Skeletal muscle cell (primary cell): ENCODE measurements around the gene PHKA2.

Source experiments
- DNase-seq: peaks from one replicate; pipeline ENCODE4 v3.0.0-alpha.2; 2010; ENCODE audit warnings: low read depth
- H3K4me3 ChIP-seq: 2 replicates; pipeline ENCODE4 v1.5.1; 2011; ENCODE audit warnings: low read depth, mild to moderate bottlenecking, control low read depth, low read length, moderate library complexity

Gene PHKA2

DNA sequence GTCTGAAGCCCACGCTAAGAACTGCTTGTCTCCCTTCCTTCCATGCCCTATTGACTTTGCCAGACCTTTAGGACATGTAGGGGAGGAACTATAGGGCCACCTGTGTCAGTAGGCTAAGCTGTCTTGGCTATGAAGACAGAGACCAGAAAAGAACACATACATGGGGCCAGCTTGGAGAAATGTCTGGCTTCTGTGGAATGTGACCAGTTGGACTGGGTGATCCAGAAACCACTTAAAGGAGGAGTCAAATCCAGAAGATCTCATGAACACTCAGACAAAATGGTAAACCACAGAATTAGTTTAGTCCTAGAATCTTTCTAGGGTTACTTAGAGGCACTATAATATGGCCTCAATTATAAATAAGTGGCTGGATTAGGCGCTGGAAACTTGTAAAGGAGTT, 42.0 kb downstream of the PHKA2 start:
- no peak overlapping the region for H3K4me3 ChIP-seq
- DNase-seq = no peak

DNA sequence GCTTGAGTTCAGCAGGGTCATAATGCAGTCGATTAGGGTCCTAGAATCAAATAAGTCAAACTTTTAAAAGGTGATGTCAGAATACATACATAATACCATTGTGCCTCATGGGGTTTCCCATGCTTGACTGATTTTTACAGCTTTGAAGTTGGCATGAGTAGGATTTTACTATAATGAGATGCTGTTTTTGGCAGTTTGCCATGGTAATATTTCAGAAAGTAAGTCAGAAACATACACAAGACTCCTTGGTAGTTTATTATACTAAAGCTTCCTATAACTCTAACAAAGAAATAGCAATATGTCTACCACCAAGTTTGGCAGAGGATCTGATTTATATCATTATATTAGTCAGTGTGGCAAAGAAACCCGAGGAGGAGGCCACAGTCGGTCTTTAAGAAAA, 45.2 kb downstream of the PHKA2 start:
- H3K4me3 ChIP-seq = no peak overlapping the region
- no peak for DNase-seq

DNA sequence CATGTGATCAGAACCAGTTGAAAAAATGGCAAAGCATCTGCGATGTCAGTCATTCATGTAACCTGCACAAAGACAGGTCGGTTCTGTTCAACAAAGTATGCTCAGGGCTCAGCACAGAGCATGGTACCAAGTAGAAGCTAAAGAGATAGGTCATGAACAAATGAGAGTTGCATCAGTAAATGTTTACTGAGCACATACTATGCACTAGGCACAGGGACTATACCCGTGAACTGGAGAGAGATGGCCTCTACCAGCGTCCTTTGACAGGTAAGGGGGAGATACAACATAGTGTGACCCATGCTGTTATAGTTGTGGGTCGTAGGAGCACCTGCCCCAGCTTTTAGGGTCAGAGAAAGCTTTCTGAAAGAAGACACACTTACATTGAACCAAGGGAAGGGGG, 46.7 kb downstream of the PHKA2 start:
- H3K4me3 ChIP-seq = no peak overlapping the region
- DNase-seq = no peak

DNA sequence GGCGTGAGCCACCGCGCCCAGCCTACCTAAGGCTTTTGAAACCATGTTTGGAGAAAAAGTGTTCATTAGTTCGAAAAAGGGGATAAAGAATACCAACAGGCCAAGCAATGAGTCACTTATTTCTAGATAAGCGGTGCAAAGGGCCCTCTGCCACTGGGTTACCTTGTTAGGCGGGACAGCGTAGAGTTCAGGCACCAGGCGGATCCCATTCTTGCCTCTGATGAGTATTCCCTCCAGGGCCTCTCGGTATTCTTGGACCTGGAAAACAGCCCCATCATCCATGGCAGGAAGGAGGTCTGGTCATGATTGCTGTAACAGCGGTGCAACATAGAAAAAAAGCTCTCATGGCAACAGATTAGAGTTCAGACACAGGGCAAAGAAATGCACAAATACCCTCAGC, 48.0 kb downstream of the PHKA2 start:
- H3K4me3 ChIP-seq = no peak overlapping the region
- DNase-seq = no peak

DNA sequence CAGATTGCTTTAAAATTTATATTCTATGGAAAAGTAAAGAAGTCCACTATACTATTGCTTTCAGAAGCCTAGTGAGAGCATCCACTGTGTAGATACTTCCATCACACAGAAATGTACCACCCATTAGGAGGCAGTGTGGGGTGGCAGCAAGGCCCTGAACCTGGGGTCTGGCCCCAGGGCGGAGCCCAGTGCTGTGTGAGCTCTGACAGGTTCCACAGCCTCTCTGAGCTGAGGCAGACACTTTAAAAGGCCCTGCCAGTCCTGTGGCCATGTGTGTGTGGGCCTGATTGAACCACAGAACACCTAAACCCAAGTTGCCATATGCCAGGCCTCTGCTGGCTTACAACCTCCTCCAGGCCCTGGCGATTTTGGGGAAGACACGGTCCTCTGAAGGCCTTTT, 49.2 kb downstream of the PHKA2 start:
- no peak for DNase-seq
- H3K4me3 ChIP-seq = no peak overlapping the region

DNA sequence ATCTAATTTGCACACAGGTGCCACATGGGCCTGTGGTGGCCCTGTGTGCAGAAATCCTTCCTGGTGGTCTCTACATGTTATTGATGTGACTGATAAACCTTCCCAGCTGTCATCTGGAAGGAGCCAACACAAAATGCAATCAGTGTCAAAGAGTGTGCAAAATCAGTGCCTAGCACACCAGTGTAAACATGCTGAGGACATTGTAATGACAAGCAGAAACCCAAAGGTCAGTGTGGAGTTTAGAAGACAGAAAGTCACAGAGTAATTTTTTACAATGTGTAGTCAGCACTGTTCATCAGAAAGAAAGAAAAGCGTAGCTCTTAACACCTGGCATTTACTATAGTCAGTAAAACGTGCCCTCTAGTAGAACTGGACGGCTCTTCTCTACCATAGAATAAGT, 50.3 kb downstream of the PHKA2 start:
- no peak overlapping the region for H3K4me3 ChIP-seq

DNA sequence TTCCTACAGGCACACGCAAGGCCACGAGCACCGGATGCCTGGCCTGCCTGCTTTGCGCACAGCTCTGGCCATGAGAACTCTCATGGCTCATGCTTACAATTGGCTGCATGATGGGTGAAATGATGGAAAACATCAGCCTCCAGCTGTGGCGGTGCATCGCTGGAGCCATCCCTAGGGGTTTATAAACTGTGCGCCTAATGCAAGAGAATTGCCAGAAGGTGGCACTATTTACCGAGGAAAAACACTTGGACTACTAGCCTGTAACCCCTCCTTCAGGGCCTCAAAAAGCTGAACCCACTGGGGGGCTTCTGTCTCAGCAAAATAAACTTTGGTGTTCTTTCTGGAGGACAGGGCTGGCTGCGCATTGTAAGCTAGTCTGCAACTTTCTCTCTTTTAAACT, 51.9 kb downstream of the PHKA2 start:
- no peak overlapping the region for H3K4me3 ChIP-seq
- DNase-seq = no peak

More for the DNA sequence above, 50.3 kb downstream of the PHKA2 start:
- no peak for DNase-seq

DNA sequence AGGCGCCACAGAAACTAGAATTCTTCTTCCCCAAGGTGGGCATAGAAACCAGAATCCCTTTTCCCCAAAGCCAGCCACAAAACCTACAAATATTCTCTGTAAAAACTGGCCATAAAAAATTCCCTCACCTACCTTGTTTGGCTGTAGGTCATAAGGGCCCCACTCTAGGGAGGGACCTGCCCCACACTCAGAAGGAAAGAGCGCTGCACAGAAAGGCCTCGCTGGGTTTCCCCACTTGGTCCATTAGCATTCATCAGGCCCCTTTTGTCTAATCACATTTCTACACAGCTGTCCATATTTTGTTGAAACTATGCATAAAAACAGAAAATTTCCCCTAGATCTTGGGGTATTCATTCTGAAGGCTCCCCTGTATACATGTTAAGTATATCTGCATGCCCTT, 54.1 kb downstream of the PHKA2 start:
- no peak for DNase-seq
- H3K4me3 ChIP-seq = no peak overlapping the region

DNA sequence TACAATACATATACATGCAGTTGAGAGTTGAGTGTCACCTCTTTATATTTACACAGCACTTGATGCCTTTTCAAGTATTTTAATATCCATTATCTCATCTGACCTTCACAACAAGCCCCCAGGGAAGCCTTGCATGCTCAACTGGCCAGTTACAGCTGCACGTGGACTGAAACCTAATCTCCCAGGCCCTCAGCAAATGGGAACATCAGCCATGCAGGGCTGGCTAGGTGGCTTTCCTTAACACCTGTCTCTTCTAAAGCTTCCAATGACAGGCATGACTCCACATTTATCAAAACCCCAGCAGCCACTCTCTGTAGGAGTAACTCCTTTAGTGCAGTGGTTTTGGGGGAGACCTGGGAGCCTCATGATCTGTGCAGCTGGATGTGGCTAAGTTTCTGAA, 56.4 kb downstream of the PHKA2 start:
- no peak for DNase-seq
- H3K4me3 ChIP-seq = no peak overlapping the region

DNA sequence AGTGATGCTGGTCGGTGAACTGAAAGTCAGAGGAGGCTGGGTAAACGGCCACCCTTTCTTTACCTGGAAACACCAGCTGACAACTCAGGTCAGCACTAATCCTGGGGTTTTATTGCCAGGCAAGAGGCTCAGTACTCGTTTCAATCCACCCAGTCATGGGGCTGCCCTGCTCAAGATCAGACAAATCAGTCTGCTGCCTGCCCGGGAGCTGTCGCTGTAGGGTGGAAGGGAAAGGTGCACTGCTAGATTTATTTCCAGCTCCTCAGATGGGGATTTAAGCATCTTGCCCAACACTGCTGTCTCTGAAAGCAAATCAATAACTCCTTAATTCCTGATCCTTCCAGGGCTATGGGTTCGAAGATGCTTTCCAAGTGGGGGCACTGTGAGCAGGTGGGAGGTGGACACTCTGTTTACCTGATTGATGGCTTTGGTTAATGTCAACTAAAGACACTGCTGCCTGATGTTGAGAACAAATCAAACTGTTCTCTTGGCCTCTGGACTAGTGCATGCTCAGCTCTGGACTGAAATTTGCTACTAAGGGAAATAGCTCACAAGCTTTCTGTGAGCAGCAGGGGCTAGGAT, 59.3 kb downstream of the PHKA2 start:
- no peak for DNase-seq
- H3K4me3 ChIP-seq = no peak overlapping the region

DNA sequence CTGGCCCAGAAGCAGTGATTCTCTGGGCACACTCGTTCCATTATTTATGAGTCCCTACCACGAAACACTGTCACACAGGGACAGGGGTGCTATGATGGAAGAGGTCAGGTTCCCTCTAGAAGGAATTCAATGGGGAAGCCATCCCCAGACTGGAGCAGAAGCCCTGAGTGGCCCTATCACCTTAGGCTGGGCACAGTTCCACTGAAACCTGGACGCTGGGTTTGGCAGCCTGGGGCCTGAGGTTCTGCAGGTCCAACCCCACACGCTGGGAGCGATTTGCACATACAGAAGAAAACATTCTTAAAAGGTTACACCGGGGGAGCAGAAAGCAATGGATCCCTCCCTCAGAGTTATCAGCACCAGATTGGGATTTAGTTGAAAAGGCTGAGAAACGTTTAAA, 63.3 kb downstream of the PHKA2 start:
- no peak for DNase-seq
- no peak overlapping the region for H3K4me3 ChIP-seq

DNA sequence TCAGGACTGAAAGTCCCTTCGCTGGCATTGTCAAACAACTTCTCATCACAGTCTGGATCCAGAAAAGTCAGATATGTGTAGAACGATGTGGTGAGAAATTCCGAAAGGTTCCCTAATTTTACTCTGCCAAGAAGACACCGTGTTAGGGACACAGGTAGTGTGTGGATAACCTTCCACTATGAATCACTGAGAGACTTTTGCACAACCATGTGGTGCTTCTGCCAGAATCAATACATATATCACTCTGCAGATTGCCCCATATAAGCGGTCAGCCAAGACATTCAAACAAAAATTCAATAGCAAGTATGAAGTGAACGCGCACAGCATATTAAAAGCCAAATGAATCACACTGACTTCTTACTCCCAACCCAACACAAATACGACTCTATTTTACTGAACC, 63.8 kb downstream of the PHKA2 start:
- DNase-seq = no peak
- no peak overlapping the region for H3K4me3 ChIP-seq

DNA sequence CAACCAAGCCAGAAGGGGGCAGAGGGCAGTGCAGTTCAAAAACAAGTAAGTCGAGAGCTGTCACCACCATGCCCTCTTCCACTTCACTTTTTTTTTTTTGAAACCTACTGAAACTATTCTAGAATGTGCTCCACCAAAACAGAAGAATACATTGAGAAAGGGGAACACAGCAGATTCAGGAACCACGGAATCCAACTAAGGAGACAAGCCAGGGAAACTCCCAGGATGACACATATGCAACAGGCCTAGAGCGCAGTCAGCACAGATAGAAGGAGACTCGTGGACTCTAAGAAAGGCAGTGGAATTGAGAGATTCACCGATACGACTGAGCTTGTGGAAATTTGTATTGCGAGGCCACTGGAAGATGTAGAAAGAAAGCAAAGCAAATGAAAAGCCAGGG, 66.1 kb downstream of the PHKA2 start:
- DNase-seq = no peak
- no peak overlapping the region for H3K4me3 ChIP-seq

DNA sequence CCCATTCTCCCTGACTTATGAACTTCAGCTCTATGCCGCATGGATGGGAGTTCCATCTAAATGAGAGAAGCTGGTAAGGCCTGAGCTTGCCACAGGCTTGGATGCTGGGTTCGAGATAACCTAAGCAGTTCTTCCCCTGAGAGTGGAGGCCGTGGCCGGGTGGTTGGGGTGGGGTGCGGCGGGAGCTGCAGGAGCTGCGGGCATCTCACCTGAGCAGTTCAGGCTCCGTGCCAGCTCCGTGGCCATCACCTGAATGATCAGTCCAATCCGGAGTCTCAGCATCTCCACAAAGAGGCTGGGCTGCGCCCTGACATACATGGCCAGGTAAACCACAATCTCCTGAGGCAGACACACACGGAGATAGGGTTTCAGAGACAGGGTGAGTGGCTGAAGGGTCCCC, 77.6 kb downstream of the PHKA2 start:
- H3K4me3 ChIP-seq = no peak overlapping the region

DNA sequence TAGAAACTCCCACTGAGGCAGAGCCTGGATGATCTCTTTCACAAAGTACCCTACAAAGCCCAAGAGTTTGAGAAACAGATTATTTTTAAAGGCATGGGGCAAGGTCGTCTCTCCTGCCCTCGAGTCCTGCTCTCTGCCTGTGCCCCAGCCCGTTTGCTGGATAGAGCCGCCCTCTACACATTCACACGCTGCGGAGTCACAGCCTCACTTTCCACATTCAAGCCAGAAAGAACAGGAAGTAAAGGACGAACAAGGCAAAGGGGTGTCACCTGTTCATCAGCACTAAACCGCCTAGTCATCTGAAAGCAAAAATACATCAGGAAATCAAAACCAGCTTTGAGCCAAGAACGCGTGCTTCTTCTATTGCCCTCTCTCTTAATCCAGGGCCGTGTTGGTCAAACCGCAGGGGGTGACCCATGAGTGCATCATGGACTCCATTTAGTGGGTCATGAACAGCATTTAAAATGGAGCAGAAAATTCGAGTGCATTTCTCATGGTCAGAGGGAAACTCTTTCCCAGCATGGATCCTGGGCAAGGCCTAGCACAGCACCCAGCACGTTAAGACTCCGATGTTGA, 83.4 kb downstream of the PHKA2 start:
- DNase-seq = no peak
- H3K4me3 ChIP-seq = no peak overlapping the region

More for the DNA sequence above, 77.6 kb downstream of the PHKA2 start:
- DNase-seq = no peak

DNA sequence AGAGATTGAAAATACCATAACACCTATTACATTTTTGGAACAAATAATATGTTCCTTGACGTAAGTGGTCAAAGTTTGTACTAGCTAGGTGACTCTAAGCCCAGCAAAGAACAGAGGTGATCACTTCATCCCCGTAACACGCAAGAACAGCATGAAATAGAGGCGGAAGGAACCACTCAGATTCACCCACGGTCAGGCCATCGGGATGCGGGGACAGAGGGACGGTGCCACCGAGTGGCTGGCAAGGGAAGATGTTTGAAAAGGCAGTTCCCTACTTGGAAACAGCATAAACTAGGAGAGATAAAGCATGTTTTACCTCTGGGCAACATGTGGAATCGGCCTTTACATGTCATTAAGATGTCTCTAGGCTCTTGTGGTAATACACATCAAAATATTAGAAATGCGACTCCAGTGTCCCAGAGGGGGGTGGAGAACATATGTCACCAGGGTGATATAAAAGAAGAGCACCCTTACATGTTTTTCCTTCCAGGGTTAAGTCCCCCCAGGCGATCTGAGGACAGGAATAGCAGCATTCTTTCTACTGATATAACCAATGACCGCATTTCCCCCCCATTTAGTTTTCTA, 84.0 kb downstream of the PHKA2 start:
- no peak for DNase-seq
- H3K4me3 ChIP-seq = no peak overlapping the region

DNA sequence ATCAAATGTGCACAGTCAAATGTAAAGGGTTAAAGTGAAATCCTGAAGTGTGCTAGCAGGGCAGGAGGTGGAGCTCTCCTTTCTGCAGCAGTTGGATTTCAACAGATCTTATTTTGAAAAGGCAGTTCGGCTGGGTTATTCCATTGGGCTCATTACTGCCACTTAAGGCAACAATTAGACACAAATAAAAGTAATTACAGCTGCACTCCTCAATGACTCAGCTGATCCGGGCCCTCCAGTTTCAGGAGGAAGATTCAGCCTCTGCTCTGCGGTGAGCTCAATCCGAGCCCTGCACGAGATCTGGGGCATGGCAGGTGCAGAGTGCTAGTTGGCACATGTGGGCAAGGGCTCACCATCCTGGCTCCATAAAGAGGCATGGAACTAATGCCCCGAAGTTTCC, 85.4 kb downstream of the PHKA2 start:
- no peak overlapping the region for H3K4me3 ChIP-seq
- no peak for DNase-seq

DNA sequence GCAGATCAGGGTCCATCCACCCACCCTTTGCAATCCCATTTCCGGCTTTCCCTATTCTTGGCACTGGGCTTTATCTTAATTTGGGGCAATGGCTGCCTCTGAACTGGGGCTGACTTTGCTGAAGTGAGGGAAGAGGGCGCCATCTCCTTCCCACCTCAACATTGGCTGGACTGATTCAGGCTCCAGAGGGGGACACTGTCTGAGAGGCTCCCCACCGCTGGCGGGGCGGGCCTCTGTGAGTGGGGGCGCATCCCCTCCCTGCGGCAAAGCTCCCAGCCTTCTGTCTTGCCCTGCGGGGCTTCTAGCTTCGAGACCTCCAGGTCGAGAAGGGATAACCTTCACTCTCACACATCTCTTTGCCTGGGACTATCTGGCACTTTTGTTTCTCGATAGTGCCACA, 85.8 kb downstream of the PHKA2 start:
- no peak for DNase-seq
- no peak overlapping the region for H3K4me3 ChIP-seq

DNA sequence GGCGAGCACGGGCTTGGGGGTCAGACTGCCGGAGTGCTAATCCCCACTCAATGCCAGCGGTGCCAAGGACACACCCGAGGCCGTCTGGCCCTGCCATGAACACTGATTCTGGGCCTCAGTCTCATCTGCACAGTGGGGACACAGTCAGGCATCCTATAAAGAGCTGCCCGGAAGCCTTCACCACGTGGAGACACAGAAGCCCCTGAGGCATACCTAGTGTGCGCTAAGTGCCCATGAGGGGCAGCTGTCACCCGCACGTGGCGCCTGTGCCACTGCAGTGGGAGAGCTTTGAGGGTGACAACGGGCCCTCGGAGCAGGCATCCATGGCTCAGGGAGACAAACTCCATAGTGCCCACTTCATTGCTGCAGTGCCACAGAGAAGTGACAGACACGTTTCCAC, 86.3 kb downstream of the PHKA2 start:
- DNase-seq = no peak

DNA sequence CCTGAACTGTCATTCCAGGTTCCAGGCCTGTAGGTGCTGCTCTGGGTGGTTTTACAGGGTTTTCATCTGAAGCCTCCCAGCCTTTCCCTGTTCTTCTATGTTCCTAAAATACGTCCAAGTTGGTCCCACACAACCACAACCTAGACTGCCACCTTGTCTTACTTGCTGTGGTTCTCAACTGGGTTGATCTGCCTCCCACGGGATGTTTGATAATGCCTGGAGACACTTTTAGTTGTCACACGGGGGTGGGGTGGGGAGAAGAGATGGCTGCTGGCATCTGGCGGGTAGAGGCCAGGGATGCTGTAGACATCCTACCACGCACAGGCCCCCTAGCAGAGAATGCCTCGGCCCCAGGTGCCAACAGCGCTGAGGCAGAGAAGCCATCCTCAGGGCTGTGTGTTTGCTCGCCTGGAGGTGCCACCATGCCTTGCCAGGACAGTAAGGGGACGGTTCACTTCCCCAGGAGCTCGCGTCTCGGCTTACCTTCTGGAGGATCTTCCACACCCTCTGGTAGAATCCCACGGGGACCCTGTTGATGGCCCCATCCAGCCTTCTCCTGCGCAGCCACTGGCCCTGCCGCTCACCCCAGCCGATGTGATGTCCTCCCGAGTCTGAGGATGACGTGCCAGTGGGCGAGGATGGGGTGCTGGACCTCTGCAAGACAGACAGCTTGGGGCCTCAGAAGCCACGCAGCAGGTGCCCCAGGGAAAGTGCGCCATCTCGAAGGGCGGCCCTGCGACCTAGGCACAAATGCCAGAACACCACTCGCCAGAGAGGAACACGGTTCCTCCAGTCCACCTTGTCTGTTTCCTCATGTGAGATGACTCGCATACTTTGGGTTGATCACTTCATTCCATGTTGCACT, 87.0 kb downstream of the PHKA2 start:
- H3K4me3 ChIP-seq = no peak overlapping the region
- no peak for DNase-seq

More for the DNA sequence above, 86.3 kb downstream of the PHKA2 start:
- H3K4me3 ChIP-seq = no peak overlapping the region
